HEK293 (cell line): Measurements from ENCODE around the gene PAM.
A peak's percentile ranks its signal among the peaks of the same experiment; 100 is the strongest.

Experiments
- CTCF ChIA-PET: fragments of 350-600 bp; formaldehyde crosslinking; extraction: SDS; loops from one replicate; lab custom pipeline; 2021; ENCODE audit warnings: antibody characterized with exemption; lab: Yijun Ruan, JAX
- POLR2A ChIA-PET: fragments of 300-600 bp; formaldehyde crosslinking; extraction: SDS; loops from one replicate; lab custom pipeline; 2020; ENCODE audit warnings: antibody characterized with exemption, inconsistent platforms; lab: Yijun Ruan, JAX
- H3K27ac ChIP-seq: fragments of 200-500 bp; sonication (Bioruptor generic); 2 replicates; pipeline ENCODE4 v1.5.1; 2014; ENCODE audit warnings: low read depth, low read length, control low read depth, inconsistent platforms; ENCODE audit errors: extremely low read depth
- H3K36me3 ChIP-seq, 2 experiments: fragments of 200-500 bp in 1 of 2; sonication (Bioruptor generic) in 1 of 2; 1 replicate in 1 of 2; 2 replicates in 1 of 2; pipeline ENCODE4 v1.5.1; 2014 to 2017; ENCODE audit warnings: inconsistent platforms in 2 of 2, low read length in 2 of 2; ENCODE audit not compliant: control insufficient read depth in 2 of 2, insufficient read depth in 1 of 2
- H3K4me1 ChIP-seq: fragments of 200-500 bp; sonication (Bioruptor generic); 2 replicates; pipeline ENCODE4 v1.5.1; 2014; ENCODE audit warnings: mild to moderate bottlenecking, low read length, inconsistent platforms; ENCODE audit not compliant: control insufficient read depth, insufficient read depth
- H3K4me3 ChIP-seq: 2 replicates; pipeline ENCODE4 v1.5.1; 2011; ENCODE audit warnings: low read depth, mild to moderate bottlenecking, control low read depth, low read length, moderate library complexity
- H3K9me3 ChIP-seq: fragments of 200-500 bp; sonication (Bioruptor generic); 2 replicates; pipeline ENCODE4 v1.5.1; 2014; ENCODE audit warnings: low read depth, low read length, inconsistent platforms; ENCODE audit not compliant: control insufficient read depth, insufficient read depth
- HOXC10 ChIP-seq: sonication (generic); formaldehyde crosslinking; IDR thresholded peaks from 2 replicates; pipeline ENCODE4 v1.8.1; 2023; ENCODE audit warnings: mild to moderate bottlenecking, missing genetic modification reagents
- PATZ1 ChIP-seq: fragments of 450-650 bp; formaldehyde crosslinking; IDR thresholded peaks from 2 replicates; pipeline ENCODE4 v1.5.1; 2016; ENCODE audit warnings: missing biosample characterization, missing genetic modification characterization
- PRDM1 ChIP-seq: fragments of 450-650 bp; formaldehyde crosslinking; IDR thresholded peaks from 2 replicates; pipeline ENCODE4; 2016; ENCODE audit warnings: missing biosample characterization, missing genetic modification characterization
- PRDM10 ChIP-seq: fragments of 450-650 bp; formaldehyde crosslinking; IDR thresholded peaks from 2 replicates; pipeline ENCODE4 v1.5.1; 2016; ENCODE audit warnings: missing biosample characterization, missing genetic modification characterization
- REST ChIP-seq: fragments of 450-650 bp; formaldehyde crosslinking; IDR thresholded peaks from 2 replicates; pipeline ENCODE4 v1.5.1; 2016; ENCODE audit warnings: missing biosample characterization, missing genetic modification characterization
- SCRT1 ChIP-seq: fragments of 450-650 bp; formaldehyde crosslinking; IDR thresholded peaks from 2 replicates; pipeline ENCODE4 v1.5.1; 2016; ENCODE audit warnings: missing biosample characterization, missing genetic modification characterization, borderline replicate concordance
- SCRT2 ChIP-seq: fragments of 450-650 bp; formaldehyde crosslinking; IDR thresholded peaks from 2 replicates; pipeline ENCODE4 v1.5.1; 2016; ENCODE audit warnings: missing biosample characterization, missing genetic modification characterization
- SP7 ChIP-seq: fragments of 450-650 bp; formaldehyde crosslinking; IDR thresholded peaks from 2 replicates; pipeline ENCODE4 v1.5.1; 2016; ENCODE audit warnings: missing biosample characterization, missing genetic modification characterization
- ZNF335 ChIP-seq: fragments of 450-650 bp; formaldehyde crosslinking; conservative IDR thresholded peaks from 2 replicates; pipeline ENCODE4 v1.5.1; 2016; ENCODE audit warnings: missing biosample characterization, missing genetic modification characterization
- ZNF549 ChIP-seq: fragments of 450-650 bp; IDR thresholded peaks from 2 replicates; pipeline ENCODE4 v1.5.1; 2018; ENCODE audit warnings: missing biosample characterization, missing genetic modification characterization, mild to moderate bottlenecking, inconsistent platforms, moderate library complexity
- ZNF555 ChIP-seq: fragments of 450-650 bp; formaldehyde crosslinking; conservative IDR thresholded peaks from 2 replicates; pipeline ENCODE4 v1.5.1; 2017; ENCODE audit warnings: missing biosample characterization, mild to moderate bottlenecking, missing genetic modification characterization, inconsistent platforms
- ZNF660 ChIP-seq: fragments of 450-650 bp; IDR thresholded peaks from 2 replicates; pipeline ENCODE4 v1.5.1; 2018; ENCODE audit warnings: missing biosample characterization, mild to moderate bottlenecking, missing genetic modification characterization
- TF ChIP-seq, protein P1 (sequence below): fragments of 450-650 bp; formaldehyde crosslinking; IDR thresholded peaks from 2 replicates; pipeline ENCODE4 v1.5.1; 2016; ENCODE audit warnings: missing biosample characterization, missing genetic modification characterization, low read depth
- TF ChIP-seq, protein P2 (sequence below): fragments of 450-650 bp; formaldehyde crosslinking; IDR thresholded peaks from 2 replicates; pipeline ENCODE4 v1.5.1; 2017; ENCODE audit warnings: missing biosample characterization, missing genetic modification characterization

Gene PAM

GRCh38 chr5:102813740-102814139, 58.6 kb downstream of the PAM start:
- ChIA-PET POLR2A (no interaction called here), CTCF (interaction anchor here (0.6 to 2.1 kb wide), 2 partner anchors 14 to 33 kb away, joined by 3 to 8 read pairs; no protein-coding TSS in a partner anchor)
- no peaks in the 10 kb centered on the region for H3K9me3 ChIP-seq
- H3K4me1 ChIP-seq = peaks cover 18% of the 10 kb centered on the region
- H3K27ac ChIP-seq = no peak overlapping the region
- TF ChIP-seq, protein P1, sequence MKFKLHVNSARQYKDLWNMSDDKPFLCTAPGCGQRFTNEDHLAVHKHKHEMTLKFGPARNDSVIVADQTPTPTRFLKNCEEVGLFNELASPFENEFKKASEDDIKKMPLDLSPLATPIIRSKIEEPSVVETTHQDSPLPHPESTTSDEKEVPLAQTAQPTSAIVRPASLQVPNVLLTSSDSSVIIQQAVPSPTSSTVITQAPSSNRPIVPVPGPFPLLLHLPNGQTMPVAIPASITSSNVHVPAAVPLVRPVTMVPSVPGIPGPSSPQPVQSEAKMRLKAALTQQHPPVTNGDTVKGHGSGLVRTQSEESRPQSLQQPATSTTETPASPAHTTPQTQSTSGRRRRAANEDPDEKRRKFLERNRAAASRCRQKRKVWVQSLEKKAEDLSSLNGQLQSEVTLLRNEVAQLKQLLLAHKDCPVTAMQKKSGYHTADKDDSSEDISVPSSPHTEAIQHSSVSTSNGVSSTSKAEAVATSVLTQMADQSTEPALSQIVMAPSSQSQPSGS (tag by site-specific recombination) = no peak
- TF ChIP-seq SCRT2 (tag by site-specific recombination) (peak; percentile 76), PATZ1 (no peak), ZNF335 (tag by site-specific recombination) (no peak), ZNF660 (tag by site-specific recombination) (no peak), REST (tag by site-specific recombination) (no peak), SCRT1 (peak; percentile 57; the same call in 1 of the 2 replicates)
- TF ChIP-seq, protein P2, sequence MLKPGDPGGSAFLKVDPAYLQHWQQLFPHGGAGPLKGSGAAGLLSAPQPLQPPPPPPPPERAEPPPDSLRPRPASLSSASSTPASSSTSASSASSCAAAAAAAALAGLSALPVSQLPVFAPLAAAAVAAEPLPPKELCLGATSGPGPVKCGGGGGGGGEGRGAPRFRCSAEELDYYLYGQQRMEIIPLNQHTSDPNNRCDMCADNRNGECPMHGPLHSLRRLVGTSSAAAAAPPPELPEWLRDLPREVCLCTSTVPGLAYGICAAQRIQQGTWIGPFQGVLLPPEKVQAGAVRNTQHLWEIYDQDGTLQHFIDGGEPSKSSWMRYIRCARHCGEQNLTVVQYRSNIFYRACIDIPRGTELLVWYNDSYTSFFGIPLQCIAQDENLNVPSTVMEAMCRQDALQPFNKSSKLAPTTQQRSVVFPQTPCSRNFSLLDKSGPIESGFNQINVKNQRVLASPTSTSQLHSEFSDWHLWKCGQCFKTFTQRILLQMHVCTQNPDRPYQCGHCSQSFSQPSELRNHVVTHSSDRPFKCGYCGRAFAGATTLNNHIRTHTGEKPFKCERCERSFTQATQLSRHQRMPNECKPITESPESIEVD (tag by site-specific recombination) = no peak
- H3K4me3 ChIP-seq = no peak overlapping the region
- H3K36me3 ChIP-seq = no peaks in the 10 kb centered on the region

DNA sequence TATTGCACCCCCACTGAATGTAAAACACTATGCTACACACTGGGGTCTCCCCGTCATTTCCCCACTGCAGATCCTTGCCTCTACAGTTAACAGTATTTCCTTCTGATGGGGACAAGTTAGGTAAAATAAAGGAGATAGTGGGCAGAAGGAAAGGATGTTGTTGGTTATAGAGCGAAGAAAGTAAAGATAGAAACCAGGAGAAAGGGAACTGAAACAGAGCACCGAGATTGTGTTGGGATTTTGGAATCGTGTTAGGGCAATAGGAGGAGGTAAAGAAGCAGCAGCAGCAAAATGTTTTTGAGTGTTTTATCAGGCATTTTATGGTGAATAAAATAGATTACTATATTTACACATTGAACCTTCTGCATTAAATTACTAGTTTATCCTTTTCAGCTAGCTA, 60.0 kb downstream of the PAM start:
- ChIA-PET POLR2A (no interaction called here), CTCF (interaction anchor here (2.1 kb wide), 1 partner anchor 35 kb away, joined by 8 read pairs; no protein-coding TSS in a partner anchor)
- Histone ChIP-seq H3K9me3 (no peaks in the 10 kb centered on the region), H3K27ac (no peak overlapping the region), H3K4me3 (no peak overlapping the region), H3K36me3 (no peaks in the 10 kb centered on the region), H3K4me1 (peaks cover 18% of the 10 kb centered on the region)
- peak; percentile 81 for TF ChIP-seq PRDM1
- no peak for TF ChIP-seq HOXC10 (CRISPR knock-in tag)

DNA sequence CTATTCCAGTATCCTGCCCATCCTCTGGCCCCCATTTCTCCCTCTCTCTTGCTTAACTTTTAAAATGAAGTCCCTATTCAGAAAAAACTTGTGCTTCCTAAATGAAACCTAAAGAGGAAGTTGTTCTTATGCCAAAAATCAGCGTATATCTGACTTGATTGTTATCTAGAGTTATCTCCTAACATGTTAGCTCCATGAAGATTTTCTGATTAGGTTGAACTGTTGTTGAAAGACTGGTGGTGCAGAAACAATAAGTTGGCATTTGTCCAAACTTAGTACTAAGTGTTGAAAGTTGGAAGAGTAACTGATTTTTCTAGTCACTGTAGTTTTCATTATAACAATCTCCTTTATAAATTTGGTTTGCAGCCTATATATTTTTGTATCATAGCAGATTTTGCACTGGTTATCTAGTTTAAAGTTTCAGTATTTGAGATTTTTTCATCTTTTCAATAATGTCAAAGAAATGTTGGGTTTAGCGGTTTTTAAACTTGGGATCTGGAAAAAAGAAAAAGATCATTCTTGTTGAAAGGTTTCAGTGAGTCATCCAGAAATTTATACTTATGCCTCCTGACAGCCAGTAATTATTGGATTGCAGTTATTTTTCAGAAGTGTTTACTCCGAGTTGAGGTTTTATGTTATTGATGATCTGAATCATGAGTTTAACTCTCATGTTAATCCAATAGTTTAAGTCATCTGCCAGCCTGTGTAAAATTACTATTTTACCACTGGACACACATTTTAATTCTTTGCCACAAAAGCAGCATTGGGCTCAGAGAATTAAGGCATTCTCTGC, 60.6 kb downstream of the PAM start:
- Histone ChIP-seq H3K4me3 (no peak overlapping the region), H3K4me1 (peaks cover 18% of the 10 kb centered on the region), H3K9me3 (no peaks in the 10 kb centered on the region), H3K36me3 (no peaks in the 10 kb centered on the region), H3K27ac (no peak overlapping the region)
- POLR2A ChIA-PET = no interaction called here
- CTCF ChIA-PET = interaction anchor here (2.1 kb wide), 1 partner anchor 35 kb away, joined by 8 read pairs; no protein-coding TSS in a partner anchor
- TF ChIP-seq ZNF555 (tag by site-specific recombination) (no peak), PRDM10 (tag by site-specific recombination) (no peak), ZNF549 (tag by site-specific recombination) (no peak), SP7 (peak; percentile 28; the same call in 1 of the 2 replicates)
- TF ChIP-seq, protein P2 (tag by site-specific recombination) = peak; percentile 73
